Measurements from ENCODE around the gene PPM1N. TPM values are rescaled to one million over a fixed set of nuclear protein-coding genes. Genes with fewer than 3 reads are reported as not detected.

The PPM1N gene
- total and polyA plus RNA-seq, 2 of the 13 experiments (the other 11 are each of a cell fraction or from before 2014, with no cell fraction given) = 0.31 to 1.8 TPM

DNA sequence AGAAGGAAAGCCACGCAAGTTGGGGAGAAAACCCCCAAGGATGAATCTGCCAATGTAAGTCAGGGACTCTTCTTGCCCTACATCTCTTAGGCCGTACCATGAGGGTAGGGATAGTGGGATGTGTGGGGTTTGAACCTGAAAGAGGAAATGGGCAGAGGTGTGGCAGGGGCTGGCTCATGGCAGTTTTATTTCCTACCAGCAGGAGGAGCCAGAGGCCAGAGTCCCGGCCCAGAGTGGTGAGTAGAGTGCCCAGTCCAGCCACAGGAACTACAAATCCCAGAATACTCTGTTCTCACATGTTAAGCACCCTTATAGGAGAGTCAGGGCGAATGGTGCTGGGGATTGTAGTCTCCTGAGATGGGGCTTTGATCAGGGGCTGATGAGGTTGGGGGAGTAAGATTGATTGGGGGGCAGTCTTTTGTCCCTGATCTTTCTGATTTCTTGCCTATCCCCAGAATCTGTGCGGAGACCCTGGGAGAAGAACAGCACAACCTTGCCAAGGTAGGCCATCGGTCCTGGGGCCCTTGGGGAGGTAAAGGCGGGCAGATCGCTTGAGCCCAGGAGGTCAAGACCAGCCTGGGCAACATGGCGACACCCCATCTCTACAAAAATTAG lies 25.5 kb downstream of the PPM1N start (continued):
- TF ChIP-seq, protein P1, sequence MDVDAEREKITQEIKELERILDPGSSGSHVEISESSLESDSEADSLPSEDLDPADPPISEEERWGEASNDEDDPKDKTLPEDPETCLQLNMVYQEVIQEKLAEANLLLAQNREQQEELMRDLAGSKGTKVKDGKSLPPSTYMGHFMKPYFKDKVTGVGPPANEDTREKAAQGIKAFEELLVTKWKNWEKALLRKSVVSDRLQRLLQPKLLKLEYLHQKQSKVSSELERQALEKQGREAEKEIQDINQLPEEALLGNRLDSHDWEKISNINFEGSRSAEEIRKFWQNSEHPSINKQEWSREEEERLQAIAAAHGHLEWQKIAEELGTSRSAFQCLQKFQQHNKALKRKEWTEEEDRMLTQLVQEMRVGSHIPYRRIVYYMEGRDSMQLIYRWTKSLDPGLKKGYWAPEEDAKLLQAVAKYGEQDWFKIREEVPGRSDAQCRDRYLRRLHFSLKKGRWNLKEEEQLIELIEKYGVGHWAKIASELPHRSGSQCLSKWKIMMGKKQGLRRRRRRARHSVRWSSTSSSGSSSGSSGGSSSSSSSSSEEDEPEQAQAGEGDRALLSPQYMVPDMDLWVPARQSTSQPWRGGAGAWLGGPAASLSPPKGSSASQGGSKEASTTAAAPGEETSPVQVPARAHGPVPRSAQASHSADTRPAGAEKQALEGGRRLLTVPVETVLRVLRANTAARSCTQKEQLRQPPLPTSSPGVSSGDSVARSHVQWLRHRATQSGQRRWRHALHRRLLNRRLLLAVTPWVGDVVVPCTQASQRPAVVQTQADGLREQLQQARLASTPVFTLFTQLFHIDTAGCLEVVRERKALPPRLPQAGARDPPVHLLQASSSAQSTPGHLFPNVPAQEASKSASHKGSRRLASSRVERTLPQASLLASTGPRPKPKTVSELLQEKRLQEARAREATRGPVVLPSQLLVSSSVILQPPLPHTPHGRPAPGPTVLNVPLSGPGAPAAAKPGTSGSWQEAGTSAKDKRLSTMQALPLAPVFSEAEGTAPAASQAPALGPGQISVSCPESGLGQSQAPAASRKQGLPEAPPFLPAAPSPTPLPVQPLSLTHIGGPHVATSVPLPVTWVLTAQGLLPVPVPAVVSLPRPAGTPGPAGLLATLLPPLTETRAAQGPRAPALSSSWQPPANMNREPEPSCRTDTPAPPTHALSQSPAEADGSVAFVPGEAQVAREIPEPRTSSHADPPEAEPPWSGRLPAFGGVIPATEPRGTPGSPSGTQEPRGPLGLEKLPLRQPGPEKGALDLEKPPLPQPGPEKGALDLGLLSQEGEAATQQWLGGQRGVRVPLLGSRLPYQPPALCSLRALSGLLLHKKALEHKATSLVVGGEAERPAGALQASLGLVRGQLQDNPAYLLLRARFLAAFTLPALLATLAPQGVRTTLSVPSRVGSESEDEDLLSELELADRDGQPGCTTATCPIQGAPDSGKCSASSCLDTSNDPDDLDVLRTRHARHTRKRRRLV (CRISPR knock-in tag; IDR thresholded peaks at IDR 0.05) = no peak
- TF ChIP-seq ZNF557 (CRISPR knock-in tag; IDR thresholded peaks at IDR 0.05) (no peak), SIX1 (CRISPR knock-in tag; IDR thresholded peaks at IDR 0.05; ENCODE audit: borderline replicate concordance) (no peak), ZNF12 (CRISPR knock-in tag; IDR thresholded peaks at IDR 0.05) (no peak), MAF1 (CRISPR knock-in tag; IDR thresholded peaks at IDR 0.05; ENCODE audit: borderline replicate concordance) (no peak), MIER3 (CRISPR knock-in tag; IDR thresholded peaks at IDR 0.05; ENCODE audit: borderline replicate concordance) (no peak), ZNF331 (CRISPR knock-in tag; IDR thresholded peaks at IDR 0.05) (0 out of 2 replicates have a peak, but pooled peaks have one; percentile 19)
- TF ChIP-seq, protein P2, sequence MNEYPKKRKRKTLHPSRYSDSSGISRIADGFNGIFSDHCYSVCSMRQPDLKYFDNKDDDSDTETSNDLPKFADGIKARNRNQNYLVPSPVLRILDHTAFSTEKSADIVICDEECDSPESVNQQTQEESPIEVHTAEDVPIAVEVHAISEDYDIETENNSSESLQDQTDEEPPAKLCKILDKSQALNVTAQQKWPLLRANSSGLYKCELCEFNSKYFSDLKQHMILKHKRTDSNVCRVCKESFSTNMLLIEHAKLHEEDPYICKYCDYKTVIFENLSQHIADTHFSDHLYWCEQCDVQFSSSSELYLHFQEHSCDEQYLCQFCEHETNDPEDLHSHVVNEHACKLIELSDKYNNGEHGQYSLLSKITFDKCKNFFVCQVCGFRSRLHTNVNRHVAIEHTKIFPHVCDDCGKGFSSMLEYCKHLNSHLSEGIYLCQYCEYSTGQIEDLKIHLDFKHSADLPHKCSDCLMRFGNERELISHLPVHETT (CRISPR knock-in tag; conservative IDR thresholded peaks at IDR 0.05) = no peak
- TF ChIP-seq, protein P3, sequence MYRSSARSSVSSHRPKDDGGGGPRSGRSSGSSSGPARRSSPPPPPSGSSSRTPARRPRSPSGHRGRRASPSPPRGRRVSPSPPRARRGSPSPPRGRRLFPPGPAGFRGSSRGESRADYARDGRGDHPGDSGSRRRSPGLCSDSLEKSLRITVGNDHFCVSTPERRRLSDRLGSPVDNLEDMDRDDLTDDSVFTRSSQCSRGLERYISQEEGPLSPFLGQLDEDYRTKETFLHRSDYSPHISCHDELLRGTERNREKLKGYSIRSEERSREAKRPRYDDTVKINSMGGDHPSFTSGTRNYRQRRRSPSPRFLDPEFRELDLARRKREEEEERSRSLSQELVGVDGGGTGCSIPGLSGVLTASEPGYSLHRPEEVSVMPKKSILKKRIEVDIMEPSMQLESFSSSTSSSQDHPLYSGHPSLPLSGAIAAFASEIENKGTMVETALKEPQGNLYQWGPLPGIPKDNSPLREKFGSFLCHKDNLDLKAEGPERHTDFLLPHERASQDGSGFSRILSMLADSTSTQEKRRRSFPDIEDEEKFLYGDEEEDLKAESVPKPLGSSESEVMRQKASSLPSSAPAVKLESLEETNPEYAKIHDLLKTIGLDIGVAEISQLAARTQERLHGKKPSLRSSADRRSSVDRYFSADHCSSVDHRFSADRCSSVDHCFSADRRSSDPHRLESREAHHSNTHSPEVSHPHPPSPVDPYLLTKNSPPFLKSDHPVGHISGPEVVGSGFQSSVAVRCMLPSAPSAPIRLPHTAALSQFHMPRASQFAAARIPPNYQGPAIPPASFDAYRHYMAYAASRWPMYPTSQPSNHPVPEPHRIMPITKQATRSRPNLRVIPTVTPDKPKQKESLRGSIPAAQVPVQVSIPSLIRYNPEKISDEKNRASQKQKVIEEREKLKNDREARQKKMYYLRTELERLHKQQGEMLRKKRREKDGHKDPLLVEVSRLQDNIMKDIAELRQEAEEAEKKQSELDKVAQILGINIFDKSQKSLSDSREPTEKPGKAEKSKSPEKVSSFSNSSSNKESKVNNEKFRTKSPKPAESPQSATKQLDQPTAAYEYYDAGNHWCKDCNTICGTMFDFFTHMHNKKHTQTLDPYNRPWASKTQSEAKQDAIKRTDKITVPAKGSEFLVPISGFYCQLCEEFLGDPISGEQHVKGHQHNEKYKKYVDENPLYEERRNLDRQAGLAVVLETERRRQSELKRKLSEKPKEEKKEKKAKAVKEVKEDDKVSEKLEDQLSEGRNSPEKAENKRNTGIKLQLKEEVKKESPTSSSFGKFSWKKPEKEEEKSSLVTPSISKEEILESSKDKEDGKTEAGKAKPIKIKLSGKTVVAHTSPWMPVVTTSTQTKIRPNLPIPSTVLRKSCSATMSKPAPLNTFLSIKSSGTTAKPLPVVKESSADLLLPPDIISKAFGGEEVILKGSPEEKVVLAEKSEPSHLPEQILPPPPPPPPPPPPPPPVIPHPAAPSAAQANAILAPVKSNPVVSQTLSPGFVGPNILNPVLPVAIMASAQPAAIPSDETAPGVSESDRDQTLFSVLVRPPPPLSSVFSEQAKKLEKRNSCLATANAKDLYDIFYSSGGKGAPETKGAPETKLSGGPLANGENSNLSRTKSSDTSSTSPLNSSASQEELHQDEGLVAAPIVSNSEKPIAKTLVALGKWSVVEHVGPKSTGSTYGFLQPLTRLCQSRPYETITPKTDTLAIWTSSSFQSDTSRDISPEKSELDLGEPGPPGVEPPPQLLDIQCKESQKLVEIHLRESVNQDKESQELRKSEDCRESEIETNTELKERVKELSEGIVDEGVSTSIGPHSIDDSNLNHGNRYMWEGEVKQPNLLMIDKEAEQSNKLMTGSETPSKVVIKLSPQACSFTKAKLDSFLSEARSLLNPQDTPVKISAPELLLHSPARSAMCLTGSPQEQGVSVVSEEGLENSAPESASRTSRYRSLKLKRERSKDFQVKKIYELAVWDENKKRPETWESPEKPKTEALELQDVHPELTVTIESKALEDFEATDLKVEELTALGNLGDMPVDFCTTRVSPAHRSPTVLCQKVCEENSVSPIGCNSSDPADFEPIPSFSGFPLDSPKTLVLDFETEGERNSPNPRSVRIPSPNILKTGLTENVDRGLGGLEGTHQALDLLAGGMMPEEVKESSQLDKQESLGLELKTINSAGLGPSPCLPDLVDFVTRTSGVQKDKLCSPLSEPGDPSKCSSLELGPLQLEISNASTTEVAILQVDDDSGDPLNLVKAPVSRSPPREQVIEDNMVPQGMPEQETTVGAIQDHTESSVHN (CRISPR knock-in tag; IDR thresholded peaks at IDR 0.05) = no peak
- TF ChIP-seq, protein P4, sequence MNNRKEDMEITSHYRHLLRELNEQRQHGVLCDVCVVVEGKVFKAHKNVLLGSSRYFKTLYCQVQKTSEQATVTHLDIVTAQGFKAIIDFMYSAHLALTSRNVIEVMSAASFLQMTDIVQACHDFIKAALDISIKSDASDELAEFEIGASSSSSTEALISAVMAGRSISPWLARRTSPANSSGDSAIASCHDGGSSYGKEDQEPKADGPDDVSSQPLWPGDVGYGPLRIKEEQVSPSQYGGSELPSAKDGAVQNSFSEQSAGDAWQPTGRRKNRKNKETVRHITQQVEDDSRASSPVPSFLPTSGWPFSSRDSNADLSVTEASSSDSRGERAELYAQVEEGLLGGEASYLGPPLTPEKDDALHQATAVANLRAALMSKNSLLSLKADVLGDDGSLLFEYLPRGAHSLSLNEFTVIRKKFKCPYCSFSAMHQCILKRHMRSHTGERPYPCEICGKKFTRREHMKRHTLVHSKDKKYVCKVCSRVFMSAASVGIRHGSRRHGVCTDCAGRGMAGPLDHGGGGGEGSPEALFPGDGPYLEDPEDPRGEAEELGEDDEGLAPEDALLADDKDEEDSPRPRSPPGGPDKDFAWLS (CRISPR knock-in tag; IDR thresholded peaks at IDR 0.05; ENCODE audit: borderline replicate concordance) = no peak
- TF ChIP-seq, protein P5, sequence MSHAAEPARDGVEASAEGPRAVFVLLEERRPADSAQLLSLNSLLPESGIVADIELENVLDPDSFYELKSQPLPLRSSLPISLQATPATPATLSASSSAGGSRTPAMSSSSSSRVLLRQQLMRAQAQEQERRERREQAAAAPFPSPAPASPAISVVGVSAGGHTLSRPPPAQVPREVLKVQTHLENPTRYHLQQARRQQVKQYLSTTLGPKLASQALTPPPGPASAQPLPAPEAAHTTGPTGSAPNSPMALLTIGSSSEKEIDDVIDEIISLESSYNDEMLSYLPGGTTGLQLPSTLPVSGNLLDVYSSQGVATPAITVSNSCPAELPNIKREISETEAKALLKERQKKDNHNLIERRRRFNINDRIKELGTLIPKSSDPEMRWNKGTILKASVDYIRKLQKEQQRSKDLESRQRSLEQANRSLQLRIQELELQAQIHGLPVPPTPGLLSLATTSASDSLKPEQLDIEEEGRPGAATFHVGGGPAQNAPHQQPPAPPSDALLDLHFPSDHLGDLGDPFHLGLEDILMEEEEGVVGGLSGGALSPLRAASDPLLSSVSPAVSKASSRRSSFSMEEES (CRISPR knock-in tag; IDR thresholded peaks at IDR 0.05) = no peak
